HG03469 (cell line): ENCODE measurements around the gene LEF1.

Source experiments
- ATAC-seq: cut with Tn5 transposase; IDR thresholded peaks from one replicate; pipeline ENCODE4 v1.9.1; 2021; ENCODE audit warnings: mild to moderate bottlenecking, moderate library complexity, moderate number of reproducible peaks; ENCODE audit not compliant: unreplicated experiment

The LEF1 gene

GRCh38 chr4:108005807-108006206, 162.9 kb downstream of the LEF1 start:
- no peak for ATAC-seq

GRCh38 chr4:108004646-108005045, 164.1 kb downstream of the LEF1 start:
- no peak for ATAC-seq

GRCh38 chr4:108003982-108004515, 164.7 kb downstream of the LEF1 start:
- no peak for ATAC-seq

GRCh38 chr4:108001540-108002135, 167.1 kb downstream of the LEF1 start:
- no peak for ATAC-seq

GRCh38 chr4:107999932-108000539, 168.7 kb downstream of the LEF1 start:
- no peak for ATAC-seq

GRCh38 chr4:107997794-107998193, 170.9 kb downstream of the LEF1 start:
- ATAC-seq = no peak
